Body of pancreas (tissue), 4 donors: Measurements from ENCODE around the gene FRRS1L. TPM values are rescaled to one million over a fixed set of nuclear protein-coding genes. Genes with fewer than 3 reads are reported as not detected.

ENCODE experiments used
- ATAC-seq: fragments of 150-250 bp; one replicate; pipeline ENCODE4 v1.9.1; 2016
- DNase-seq, 4 donors: peaks; one replicate each; pipeline ENCODE4 v3.0.0-alpha.2; 2019
- H3K27ac ChIP-seq, 4 donors: fragments of 200-600 bp; sonication (generic); 1 replicate in 3 of 4; 2 replicates in 1 of 4; pipeline versions ENCODE4 v1.5.1 to v1.6.1; 2016 to 2019; ENCODE audit warnings: mild to moderate bottlenecking in 1 of 4, mixed read lengths in 1 of 4, moderate library complexity in 1 of 4
- H3K27me3 ChIP-seq, 2 donors: fragments of 200-600 bp; sonication (generic); one replicate each; pipeline ENCODE4 v1.6.0; 2016; ENCODE audit warnings: mild to moderate bottlenecking in 1 of 2
- H3K36me3 ChIP-seq, 2 donors: fragments of 200-600 bp; sonication (generic); replicated peaks in 1 of 2; 2 replicates each; pipeline ENCODE4 v1.5.1; 2016; ENCODE audit warnings: low read depth in 2 of 2; ENCODE audit not compliant: insufficient read depth in 1 of 2
- H3K4me1 ChIP-seq: fragments of 200-600 bp; sonication (generic); one replicate; pipeline ENCODE4 v1.6.0; 2016
- H3K4me3 ChIP-seq, 2 donors: fragments of 200-600 bp; sonication (generic); 1 replicate in 1 of 2; 2 replicates in 1 of 2; pipeline ENCODE4 v1.5.1; 2016 to 2019
- H3K9me3 ChIP-seq, 3 donors: fragments of 200-600 bp; sonication (generic); 1 replicate in 2 of 3; 2 replicates in 1 of 3; pipeline ENCODE4 v1.5.1; 2016
- POLR2A ChIP-seq, 3 donors: fragments of 450-650 bp; IDR thresholded peaks; one replicate each; pipeline ENCODE4 v1.6.1; 2016; ENCODE audit warnings: antibody characterized with exemption in 3 of 3, mild to moderate bottlenecking in 2 of 3
- WGBS, 2 donors: methylation state at CpG; one replicate each; pipeline ENCODE4 v1.1.5; 2017; 5-methylcytosine and 5-hydroxymethylcytosine counted together
- intact Hi-C: fragments of 100-400 bp; cut with DNase I; formaldehyde crosslinking; loops from one replicate; pipeline ENCODE4 v1.15.1; 2023
- total RNA-seq, 2 donors: library from RNA; depleted of rRNA; stranded (reverse); fragments of >200 nt; gene quantifications; one replicate each; pipeline ENCODE4 v1.1.0, GENCODE V29; 2016
- TF ChIP-seq, protein P1 (sequence below), 7 experiments: fragments of 450-650 bp in 4 of 7; fragments of 200-600 bp in 3 of 7; sonication (generic) in 3 of 7; IDR thresholded peaks; one replicate each; pipeline ENCODE4 v1.5.1; 2016 to 2019; ENCODE audit warnings: antibody characterized with exemption in 7 of 7

FRRS1L gene
- total RNA-seq, 2 donors from 2014 or later: 0.33 to 0.52 TPM

DNA sequence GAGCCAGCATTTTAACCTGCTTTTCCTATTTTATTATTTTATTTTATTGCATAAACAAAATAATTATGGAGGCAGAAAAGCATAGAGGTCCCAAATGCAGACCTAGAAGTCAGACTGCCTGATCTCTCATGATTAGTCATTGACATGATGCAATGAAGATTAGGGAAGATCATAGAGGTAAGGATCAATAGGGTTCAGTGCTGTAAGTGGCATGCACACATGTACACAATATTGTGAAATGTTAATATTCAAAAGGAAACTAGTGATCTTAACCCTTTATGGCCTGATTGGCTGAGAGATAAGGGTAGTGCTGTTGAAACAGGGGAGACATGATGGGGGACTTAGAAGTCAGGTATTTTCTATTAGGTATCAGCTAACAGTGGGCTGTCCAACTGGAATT is 1.1 kb upstream of the FRRS1L start:
- Histone ChIP-seq H3K27me3 (no peaks in the 10 kb centered on the region), H3K4me3 (no peak overlapping the region), H3K36me3 (no peaks in the 10 kb centered on the region), H3K9me3 (no peaks in the 10 kb centered on the region), H3K4me1 (peaks cover 4% of the 10 kb centered on the region), H3K27ac (no peak overlapping the region)
- DNase-seq (no peak), ATAC-seq (no peak)
- intact Hi-C loops: no loop called here
- TF ChIP-seq POLR2A (IDR thresholded peaks at IDR 0.05): no peak
- TF ChIP-seq, protein P1, sequence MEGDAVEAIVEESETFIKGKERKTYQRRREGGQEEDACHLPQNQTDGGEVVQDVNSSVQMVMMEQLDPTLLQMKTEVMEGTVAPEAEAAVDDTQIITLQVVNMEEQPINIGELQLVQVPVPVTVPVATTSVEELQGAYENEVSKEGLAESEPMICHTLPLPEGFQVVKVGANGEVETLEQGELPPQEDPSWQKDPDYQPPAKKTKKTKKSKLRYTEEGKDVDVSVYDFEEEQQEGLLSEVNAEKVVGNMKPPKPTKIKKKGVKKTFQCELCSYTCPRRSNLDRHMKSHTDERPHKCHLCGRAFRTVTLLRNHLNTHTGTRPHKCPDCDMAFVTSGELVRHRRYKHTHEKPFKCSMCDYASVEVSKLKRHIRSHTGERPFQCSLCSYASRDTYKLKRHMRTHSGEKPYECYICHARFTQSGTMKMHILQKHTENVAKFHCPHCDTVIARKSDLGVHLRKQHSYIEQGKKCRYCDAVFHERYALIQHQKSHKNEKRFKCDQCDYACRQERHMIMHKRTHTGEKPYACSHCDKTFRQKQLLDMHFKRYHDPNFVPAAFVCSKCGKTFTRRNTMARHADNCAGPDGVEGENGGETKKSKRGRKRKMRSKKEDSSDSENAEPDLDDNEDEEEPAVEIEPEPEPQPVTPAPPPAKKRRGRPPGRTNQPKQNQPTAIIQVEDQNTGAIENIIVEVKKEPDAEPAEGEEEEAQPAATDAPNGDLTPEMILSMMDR (IDR thresholded peaks at IDR 0.05): no peak

DNA sequence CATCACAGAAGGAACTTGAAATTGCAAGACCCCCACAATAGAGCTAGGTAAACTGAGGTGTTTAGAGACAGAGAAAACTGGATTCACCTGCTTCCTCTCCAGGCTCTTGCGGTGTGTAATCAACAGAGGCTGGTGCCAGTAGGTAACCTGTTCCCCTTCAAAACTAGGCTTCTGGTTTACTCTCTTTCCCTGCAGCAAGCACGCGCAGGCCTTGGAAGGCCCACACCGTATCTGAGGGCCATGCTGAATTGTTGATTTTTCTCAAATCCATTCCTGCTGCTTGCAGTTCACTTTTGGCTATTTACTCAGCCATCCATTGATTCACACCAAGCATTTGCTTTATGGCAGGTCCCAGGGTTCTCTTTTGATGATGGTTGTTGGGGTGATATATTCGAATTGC is 667 bp upstream of the FRRS1L start:
- TF ChIP-seq POLR2A (IDR thresholded peaks at IDR 0.05): no peak
- TF ChIP-seq, protein P1 (IDR thresholded peaks at IDR 0.05): no peak
- WGBS, 2 donors: 95 to 98% methylated on average over 5 of the region's 5 CpGs
- H3K27ac ChIP-seq: no peak overlapping the region
- no peaks in the 10 kb centered on the region for H3K9me3 ChIP-seq
- H3K4me3 ChIP-seq: no peak overlapping the region
- H3K4me1 ChIP-seq: peaks cover 4% of the 10 kb centered on the region
- ATAC-seq: no peak
- DNase-seq: no peak
- H3K27me3 ChIP-seq: no peaks in the 10 kb centered on the region
- intact Hi-C loops: no loop called here
- H3K36me3 ChIP-seq: no peaks in the 10 kb centered on the region

DNA sequence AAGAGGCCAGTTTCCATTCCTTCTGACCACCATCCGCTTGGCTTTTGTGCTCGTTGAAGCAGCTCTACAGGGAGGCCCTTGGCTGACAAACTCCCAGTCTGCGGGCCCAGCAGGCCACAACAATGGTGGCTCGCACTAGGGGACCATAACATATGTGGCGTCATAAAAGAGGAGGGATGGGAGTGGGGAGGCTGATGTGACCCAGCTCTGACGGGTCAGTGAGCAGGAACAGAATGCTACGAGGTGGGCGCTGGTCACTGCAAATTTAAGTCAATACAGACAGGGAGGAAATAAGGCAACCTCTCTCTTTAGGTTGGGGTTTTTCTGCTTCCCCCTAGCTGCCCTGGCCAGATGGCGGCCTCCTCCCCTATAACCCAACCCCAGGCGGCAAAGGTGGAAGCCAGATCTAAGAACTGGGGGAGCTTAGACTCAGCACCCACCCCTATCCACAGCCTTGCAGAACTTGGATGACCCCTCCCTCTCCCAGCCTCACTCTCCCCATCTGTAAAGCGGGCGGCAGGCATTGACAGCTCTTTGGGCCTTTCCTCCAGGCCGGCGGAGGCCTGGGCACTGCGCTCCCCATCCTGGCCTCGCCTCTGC is 778 bp downstream of the FRRS1L start:
- H3K4me3 ChIP-seq: no peak overlapping the region
- intact Hi-C loops: no loop called here

DNA sequence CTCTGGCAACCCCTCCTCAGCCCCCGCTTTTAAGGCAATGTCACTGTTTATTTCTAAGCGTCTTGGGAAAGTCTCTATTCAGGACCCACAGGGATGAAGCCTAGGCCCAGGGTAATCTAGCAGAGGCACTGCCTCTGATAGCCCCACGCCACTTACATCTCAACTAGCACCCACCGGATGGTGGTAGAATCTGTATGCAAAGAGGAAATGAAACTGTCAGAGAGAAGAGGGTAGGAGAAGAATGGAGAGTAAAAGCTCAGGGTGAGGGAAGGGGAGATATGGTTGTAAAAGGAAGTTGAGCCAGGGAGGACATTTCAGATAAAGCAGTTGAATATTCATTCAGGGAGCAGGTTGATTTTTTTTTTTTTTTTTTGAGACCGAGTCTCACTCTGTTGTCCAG is 3.0 kb downstream of the FRRS1L start:
- ATAC-seq: no peak
- 76 to 91% methylated on average over 5 of the region's 5 CpGs for WGBS, 2 donors
- Histone ChIP-seq H3K27ac (no peak overlapping the region), H3K36me3 (no peaks in the 10 kb centered on the region), H3K27me3 (no peaks in the 10 kb centered on the region), H3K9me3 (no peaks in the 10 kb centered on the region), H3K4me1 (peaks cover 4% of the 10 kb centered on the region), H3K4me3 (no peak overlapping the region)
- TF ChIP-seq, protein P1 (IDR thresholded peaks at IDR 0.05): no peak
- no peak for TF ChIP-seq POLR2A (IDR thresholded peaks at IDR 0.05)
- intact Hi-C loops: no loop called here
- DNase-seq: no peak

More for the DNA sequence above, 778 bp downstream of the FRRS1L start:
- H3K4me1 ChIP-seq: peaks cover 4% of the 10 kb centered on the region
- H3K9me3 ChIP-seq: no peaks in the 10 kb centered on the region
- ATAC-seq: no peak
- H3K27me3 ChIP-seq: no peaks in the 10 kb centered on the region
- 91 to 93% methylated on average over 13 to 16 of the region's 16 CpGs for WGBS, 2 donors
- no peaks in the 10 kb centered on the region for H3K36me3 ChIP-seq
- TF ChIP-seq POLR2A (IDR thresholded peaks at IDR 0.05): no peak
- TF ChIP-seq, protein P1 (IDR thresholded peaks at IDR 0.05): no peak
- DNase-seq: no peak
- no peak overlapping the region for H3K27ac ChIP-seq

DNA sequence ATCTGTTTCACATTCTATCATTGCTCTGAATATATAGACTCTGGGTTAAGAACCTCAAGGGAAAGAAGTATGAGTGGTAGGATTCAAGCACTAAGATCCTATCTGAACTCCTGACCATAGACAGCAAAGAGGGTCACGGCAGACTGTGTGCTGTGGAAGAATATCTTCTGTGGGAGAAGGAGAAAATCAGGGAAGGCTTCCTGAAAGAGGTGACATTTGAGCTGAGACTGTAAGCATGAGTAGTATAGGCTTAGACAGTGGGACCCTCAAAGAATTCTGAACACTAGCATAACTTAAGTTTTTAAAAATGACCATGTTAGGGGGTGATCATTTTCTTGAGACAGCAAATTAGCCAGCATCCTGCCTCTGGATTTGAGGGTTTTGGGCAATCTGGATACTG is 3.9 kb downstream of the FRRS1L start:
- Histone ChIP-seq H3K4me1 (peaks cover 4% of the 10 kb centered on the region), H3K36me3 (no peaks in the 10 kb centered on the region), H3K27me3 (no peaks in the 10 kb centered on the region), H3K9me3 (no peaks in the 10 kb centered on the region), H3K4me3 (no peak overlapping the region), H3K27ac (no peak overlapping the region)
- TF ChIP-seq, protein P1 (IDR thresholded peaks at IDR 0.05): no peak
- no peak for TF ChIP-seq POLR2A (IDR thresholded peaks at IDR 0.05)
- 93 to 95% methylated on average over 1 of the region's 1 CpG for WGBS, 2 donors
- ATAC-seq (no peak), DNase-seq (no peak)
- intact Hi-C loops: no loop called here
